Esophagus (tissue), 2 donors: ENCODE data around the gene EIF1. TPM values are rescaled to one million over a fixed set of nuclear protein-coding genes. Genes with fewer than 3 reads are reported as not detected.
A peak's percentile ranks its signal among the peaks of the same experiment; 100 is the strongest.

Experiments
- H3K27ac ChIP-seq, 2 donors: one replicate each; pipeline ENCODE4 v1.5.1; 2013; ENCODE audit warnings: low read depth in 2 of 2, mild to moderate bottlenecking in 2 of 2, inconsistent platforms in 1 of 2, low read length in 1 of 2, moderate library complexity in 1 of 2
- H3K27me3 ChIP-seq, 2 donors: one replicate each; pipeline ENCODE4 v1.6.1; 2013; ENCODE audit warnings: low read length in 2 of 2, control low read depth in 1 of 2, mild to moderate bottlenecking in 1 of 2; ENCODE audit not compliant: insufficient read depth in 2 of 2, control insufficient read depth in 1 of 2
- H3K36me3 ChIP-seq, 2 donors: one replicate each; pipeline ENCODE4 v1.6.1; 2013; ENCODE audit warnings: low read length in 1 of 2; ENCODE audit not compliant: control insufficient read depth in 2 of 2, insufficient read depth in 2 of 2
- H3K4me1 ChIP-seq, 2 donors: one replicate each; pipeline ENCODE4 v1.6.1; 2013; ENCODE audit warnings: low read length in 1 of 2; ENCODE audit not compliant: control insufficient read depth in 2 of 2, insufficient read depth in 2 of 2
- H3K4me3 ChIP-seq, 2 donors: one replicate each; pipeline ENCODE4 v1.5.1; 2013; ENCODE audit warnings: low read length in 2 of 2, mild to moderate bottlenecking in 2 of 2, low read depth in 1 of 2, moderate library complexity in 1 of 2
- H3K9me3 ChIP-seq, 2 donors: one replicate each; pipeline ENCODE4 v1.6.1; 2013; ENCODE audit warnings: mild to moderate bottlenecking in 2 of 2, low read depth in 1 of 2, low read length in 1 of 2, moderate library complexity in 1 of 2; ENCODE audit not compliant: control insufficient read depth in 2 of 2, insufficient read depth in 1 of 2
- WGBS, 2 donors: extraction: QIAGEN DNeasy Blood & Tissue Kit; methylation state at CpG; one replicate each; pipeline ENCODE4 v1.1.7; 2013; 5-methylcytosine and 5-hydroxymethylcytosine counted together
- polyA plus RNA-seq, 2 donors: library from polyadenylated mRNA; stranded (reverse); fragments of 200-250 nt; gene quantifications; one replicate each; pipeline ENCODE4 v1.2.3, GENCODE V29; 2013
- donor health status: healthy with polysubstance abuse.
- donor health status: Bipolar disorder and iron deficiency.

The EIF1 gene
- polyA plus RNA-seq, 2 donors: 342 to 553 TPM

GRCh38 chr17:41686281-41686680, 2.4 kb upstream of the EIF1 start:
- no peaks in the 10 kb centered on the region for H3K27me3 ChIP-seq
- 92 to 93% methylated on average over 4 of the region's 4 CpGs for WGBS, 2 donors
- peaks cover 5 to 15% of the 10 kb centered on the region in 2 donors for H3K36me3 ChIP-seq
- no peak overlapping the region for H3K27ac ChIP-seq
- H3K4me3 ChIP-seq: no peak overlapping the region
- no peaks in the 10 kb centered on the region for H3K9me3 ChIP-seq
- H3K4me1 ChIP-seq: peaks cover 0 to 2% of the 10 kb centered on the region in 2 donors

- Histone ChIP-seq H3K4me1 (peaks cover 0 to 2% of the 10 kb centered on the region in 2 donors), H3K36me3 (peaks cover 9 to 26% of the 10 kb centered on the region in 2 donors), H3K9me3 (no peaks in the 10 kb centered on the region), H3K4me3 (peak overlapping the region; percentile 28 to 47), H3K27me3 (no peaks in the 10 kb centered on the region), H3K27ac (peak overlapping the region; percentile 86 to 94)
- 3 to 6% methylated on average over 23 of the region's 23 CpGs for WGBS, 2 donors
Measured at GRCh38 chr17:41687828-41688640, 651 bp upstream of the EIF1 start.

- peaks cover 9 to 33% of the 10 kb centered on the region in 2 donors for H3K36me3 ChIP-seq
Measured at GRCh38 chr17:41689497-41690299, 1.0 kb downstream of the EIF1 start.

GRCh38 chr17:41690497-41690896, 1.8 kb downstream of the EIF1 start:
- 57 to 64% methylated on average over 2 of the region's 2 CpGs for WGBS, 2 donors
- no peaks in the 10 kb centered on the region for H3K9me3 ChIP-seq
- H3K4me3 ChIP-seq: peak overlapping the region; percentile 14 to 75
- peaks cover 9 to 37% of the 10 kb centered on the region in 2 donors for H3K36me3 ChIP-seq
- H3K27me3 ChIP-seq: no peaks in the 10 kb centered on the region
- H3K4me1 ChIP-seq: peaks cover 0 to 2% of the 10 kb centered on the region in 2 donors
- H3K27ac ChIP-seq: peak overlapping the region; percentile 57 to 58

More at GRCh38 chr17:41689497-41690299, 1.0 kb downstream of the EIF1 start:
- Histone ChIP-seq H3K4me1 (peaks cover 0 to 2% of the 10 kb centered on the region in 2 donors), H3K9me3 (no peaks in the 10 kb centered on the region), H3K27me3 (no peaks in the 10 kb centered on the region), H3K27ac (peak overlapping the region; percentile 91 to 100), H3K4me3 (peak overlapping the region; percentile 75 to 85)
- 1% methylated on average over 27 of the region's 27 CpGs for WGBS, 2 donors

GRCh38 chr17:41691031-41691777, 2.5 kb downstream of the EIF1 start:
- Histone ChIP-seq H3K4me3 (peak overlapping the region; percentile 6 to 75), H3K27ac (peak overlapping the region in 1 of 2 donors; percentile 66), H3K4me1 (peaks cover 0 to 2% of the 10 kb centered on the region in 2 donors), H3K36me3 (peaks cover 9 to 37% of the 10 kb centered on the region in 2 donors), H3K27me3 (no peaks in the 10 kb centered on the region), H3K9me3 (no peaks in the 10 kb centered on the region)
- WGBS, 2 donors: 70% methylated on average over 10 of the region's 10 CpGs

GRCh38 chr17:41692722-41693521, 4.2 kb downstream of the EIF1 start:
- H3K27ac ChIP-seq: peak overlapping the region in 1 of 2 donors; percentile 35
- no peaks in the 10 kb centered on the region for H3K9me3 ChIP-seq
- H3K4me3 ChIP-seq: no peak overlapping the region
- peaks cover 9 to 37% of the 10 kb centered on the region in 2 donors for H3K36me3 ChIP-seq
- H3K4me1 ChIP-seq: peaks cover 0 to 2% of the 10 kb centered on the region in 2 donors
- WGBS, 2 donors: 83 to 84% methylated on average over 11 of the region's 11 CpGs
- H3K27me3 ChIP-seq: no peaks in the 10 kb centered on the region

- H3K4me3 ChIP-seq: no peak overlapping the region
- peak overlapping the region in 1 of 2 donors; percentile 6 for H3K27ac ChIP-seq
- peaks cover 9 to 31% of the 10 kb centered on the region in 2 donors for H3K36me3 ChIP-seq
- 73 to 75% methylated on average over 7 of the region's 7 CpGs for WGBS, 2 donors
- no peaks in the 10 kb centered on the region for H3K27me3 ChIP-seq
- no peaks in the 10 kb centered on the region for H3K9me3 ChIP-seq
- H3K4me1 ChIP-seq: peaks cover 0 to 2% of the 10 kb centered on the region in 2 donors
Measured at GRCh38 chr17:41695134-41695661, 6.5 kb downstream of the EIF1 start.

GRCh38 chr17:41695954-41696757, 7.5 kb downstream of the EIF1 start:
- 47 to 49% methylated on average over 11 of the region's 11 CpGs for WGBS, 2 donors
- Histone ChIP-seq H3K27ac (peak overlapping the region in 1 of 2 donors; percentile 11), H3K4me3 (no peak overlapping the region), H3K36me3 (peaks cover 6 to 23% of the 10 kb centered on the region in 2 donors), H3K27me3 (no peaks in the 10 kb centered on the region), H3K4me1 (no peaks in the 10 kb centered on the region), H3K9me3 (no peaks in the 10 kb centered on the region)
